Astrocyte of the cerebellum (primary cell): ENCODE measurements around the gene TOX3.

Experiments
- DNase-seq: peaks from one replicate; pipeline ENCODE4 v3.0.0-alpha.2; 2011; ENCODE audit warnings: low read depth
- H3K4me3 ChIP-seq: 2 replicates; pipeline ENCODE4 v1.5.1; 2011; ENCODE audit warnings: mild to moderate bottlenecking, low read depth, low read length, moderate library complexity
- in situ Hi-C: cut with HindIII; loops from 2 replicates; pipeline ENCODE4 v1.10.0; 2017; ENCODE audit warnings: low sequenced_read_pairs
- TF ChIP-seq, protein P1 (sequence below): IDR thresholded peaks from 2 replicates; pipeline ENCODE4 v1.5.1; 2012; ENCODE audit warnings: low read length, low read depth, moderate library complexity, mild to moderate bottlenecking; ENCODE audit errors: missing control alignments

Gene TOX3

GRCh38 chr16:52491216-52491615 lies 55.7 kb downstream of the TOX3 start:
- TF ChIP-seq, protein P1, sequence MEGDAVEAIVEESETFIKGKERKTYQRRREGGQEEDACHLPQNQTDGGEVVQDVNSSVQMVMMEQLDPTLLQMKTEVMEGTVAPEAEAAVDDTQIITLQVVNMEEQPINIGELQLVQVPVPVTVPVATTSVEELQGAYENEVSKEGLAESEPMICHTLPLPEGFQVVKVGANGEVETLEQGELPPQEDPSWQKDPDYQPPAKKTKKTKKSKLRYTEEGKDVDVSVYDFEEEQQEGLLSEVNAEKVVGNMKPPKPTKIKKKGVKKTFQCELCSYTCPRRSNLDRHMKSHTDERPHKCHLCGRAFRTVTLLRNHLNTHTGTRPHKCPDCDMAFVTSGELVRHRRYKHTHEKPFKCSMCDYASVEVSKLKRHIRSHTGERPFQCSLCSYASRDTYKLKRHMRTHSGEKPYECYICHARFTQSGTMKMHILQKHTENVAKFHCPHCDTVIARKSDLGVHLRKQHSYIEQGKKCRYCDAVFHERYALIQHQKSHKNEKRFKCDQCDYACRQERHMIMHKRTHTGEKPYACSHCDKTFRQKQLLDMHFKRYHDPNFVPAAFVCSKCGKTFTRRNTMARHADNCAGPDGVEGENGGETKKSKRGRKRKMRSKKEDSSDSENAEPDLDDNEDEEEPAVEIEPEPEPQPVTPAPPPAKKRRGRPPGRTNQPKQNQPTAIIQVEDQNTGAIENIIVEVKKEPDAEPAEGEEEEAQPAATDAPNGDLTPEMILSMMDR = no peak
- in situ Hi-C loops = no loop called here

DNA sequence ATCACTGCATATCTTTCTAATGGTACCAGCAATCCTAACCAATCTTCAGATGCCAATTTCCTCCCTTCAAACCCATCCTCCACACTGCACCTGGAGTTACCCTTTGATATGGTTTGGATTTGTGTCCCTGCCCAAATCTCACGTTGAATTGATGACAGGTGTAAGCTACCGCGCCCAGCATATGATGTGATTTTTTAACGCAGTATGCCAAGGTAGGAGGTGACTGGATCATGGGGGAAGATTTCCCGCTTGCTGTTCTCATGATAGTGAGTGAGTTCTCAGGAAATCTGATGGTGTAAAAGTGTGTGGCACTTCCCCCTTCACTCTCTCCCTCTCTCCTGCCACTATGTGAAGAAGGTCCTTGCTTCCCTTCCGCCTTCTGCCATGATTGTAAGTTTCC lies 57.0 kb downstream of the TOX3 start:
- in situ Hi-C loops = loop anchor here (5.0 kb wide), 2 partner anchors 53 to 87 kb away; no protein-coding TSS in a partner anchor
- TF ChIP-seq, protein P1 = no peak
- DNase-seq = no peak
- no peak overlapping the region for H3K4me3 ChIP-seq

More at GRCh38 chr16:52491216-52491615, 55.7 kb downstream of the TOX3 start:
- no peak overlapping the region for H3K4me3 ChIP-seq
- DNase-seq = no peak

DNA sequence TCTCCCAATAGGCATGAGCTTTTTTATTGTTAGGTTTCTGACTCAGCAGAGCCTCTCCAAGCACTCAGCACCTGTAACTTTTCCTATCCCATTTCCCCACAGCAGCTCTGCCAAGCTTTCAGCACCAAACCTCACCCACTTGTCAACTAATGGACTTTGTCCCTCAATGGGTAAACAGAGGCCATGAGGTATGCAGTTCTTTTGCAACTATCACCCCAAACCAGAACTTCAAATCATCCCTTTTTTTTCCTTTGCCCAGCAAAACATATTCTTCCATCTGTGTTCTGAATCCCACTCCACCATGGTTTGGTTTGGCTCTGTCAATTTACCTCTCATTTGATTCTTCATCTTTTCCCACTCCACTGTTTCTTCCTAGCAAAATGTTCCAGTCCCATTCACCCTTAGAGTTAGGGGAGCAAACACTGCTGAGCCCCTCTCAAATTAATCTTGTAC lies 58.1 kb downstream of the TOX3 start:
- TF ChIP-seq, protein P1 = no peak
- DNase-seq = no peak
- in situ Hi-C loops = loop anchor here (5.0 kb wide), 2 partner anchors 52 to 88 kb away; no protein-coding TSS in a partner anchor
- H3K4me3 ChIP-seq = no peak overlapping the region

GRCh38 chr16:52487849-52488457 lies 59.0 kb downstream of the TOX3 start:
- TF ChIP-seq, protein P1 = no peak
- in situ Hi-C loops = loop anchor here (5.0 kb wide), 2 partner anchors 51 to 89 kb away; no protein-coding TSS in a partner anchor
- no peak for DNase-seq
- H3K4me3 ChIP-seq = no peak overlapping the region

DNA sequence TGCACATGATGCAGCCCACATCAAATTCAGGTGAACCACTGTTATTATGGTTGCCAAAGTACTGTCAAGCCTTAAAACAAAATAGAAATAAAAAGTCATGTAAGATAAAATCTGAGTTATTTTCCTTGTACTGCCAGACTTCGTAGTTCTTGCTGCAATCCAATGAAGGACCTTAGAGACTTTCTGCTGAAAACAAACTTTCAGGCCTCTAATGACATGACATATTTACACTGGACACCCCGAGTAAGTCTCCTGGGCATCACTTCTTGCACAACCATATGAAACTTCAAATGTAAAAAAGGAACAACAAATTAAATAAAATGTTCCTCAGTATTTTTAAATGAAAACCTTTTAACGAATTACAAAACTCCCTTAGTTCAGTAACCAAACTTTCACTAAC lies 66.7 kb downstream of the TOX3 start:
- in situ Hi-C loops = no loop called here
- DNase-seq = no peak
- TF ChIP-seq, protein P1 = no peak
- no peak overlapping the region for H3K4me3 ChIP-seq

GRCh38 chr16:52476111-52476510 lies 70.8 kb downstream of the TOX3 start:
- TF ChIP-seq, protein P1 = no peak
- in situ Hi-C loops = no loop called here
- DNase-seq = no peak
- no peak overlapping the region for H3K4me3 ChIP-seq
